Dermis lymphatic vessel endothelial cell (primary cell): ENCODE measurements around the gene CFAP97. TPM values are rescaled to one million over a fixed set of nuclear protein-coding genes. Genes with fewer than 3 reads are reported as not detected.

ENCODE experiments used
- total RNA-seq: library from RNA; depleted of rRNA; stranded (reverse); fragments of >200 nt; gene quantifications from 2 replicates; pipeline ENCODE4 v1.2.1, GENCODE V29; 2014

CFAP97 gene
- 33.2 and 37.2 TPM in 2 replicates for total RNA-seq

GRCh38 chr4:185203486-185204237 is at the start of gene CFAP97:
TSS of gene CFAP97 (minus strand) at chr4:185204000. CDS start at chr4:185191196, 12,804 bp downstream.

DNA sequence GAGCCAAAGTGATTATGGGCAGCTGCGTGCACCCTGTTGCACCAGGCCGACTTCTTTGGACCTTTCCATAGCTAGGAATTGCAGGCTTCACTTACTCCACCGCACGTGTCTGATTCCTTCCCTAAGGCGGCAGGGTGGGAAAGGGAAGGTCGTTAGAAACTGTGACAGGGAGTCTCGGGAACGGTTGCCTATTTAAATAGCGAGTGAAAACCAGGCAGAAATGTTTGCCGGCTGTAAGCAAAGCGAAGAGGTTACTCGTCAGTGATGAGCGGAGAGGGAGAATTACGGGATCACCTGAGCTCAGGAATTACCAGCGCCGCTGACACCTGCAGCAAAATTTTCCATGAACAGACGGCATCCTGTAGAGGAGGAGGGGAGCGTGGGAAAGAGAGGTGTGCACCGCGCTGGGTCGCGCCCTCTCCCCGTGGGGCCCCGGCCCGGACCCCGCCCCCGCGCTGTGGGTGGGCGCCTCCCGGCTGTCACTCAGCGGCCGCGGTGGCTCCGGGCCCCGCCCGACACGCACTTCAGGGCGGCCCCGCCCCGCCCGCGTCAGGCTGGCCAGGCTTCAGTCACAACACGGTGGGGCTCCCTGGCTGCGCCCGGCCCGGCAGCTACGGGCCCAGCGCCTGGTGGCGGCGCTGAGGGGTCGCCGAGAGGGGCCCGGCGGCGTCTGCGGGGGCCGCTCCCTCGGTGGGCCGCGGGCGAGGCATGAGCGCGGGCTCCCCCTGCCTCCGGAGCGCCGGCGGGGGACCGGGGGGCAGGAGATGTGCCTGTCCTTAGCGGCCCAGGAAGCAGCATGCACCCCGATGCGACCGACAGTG is 5.4 kb upstream of the CFAP97 start, which contains the start of gene SNX25:
TSS of gene SNX25 (plus strand) at position 568 of the 821 bp plus-strand sequence. CDS start at position 797, 229 bp downstream.

GRCh38 chr4:185142912-185143600 is 60.7 kb downstream of the CFAP97 start, which contains the start of gene SLC25A4:
TSS of gene SLC25A4 (plus strand) at chr4:185143266. CDS start at chr4:185143373, 107 bp downstream.

Other genes starting within 250 kb of the CFAP97 start
- gene HELT, start 185.5 kb downstream of the CFAP97 start, total RNA-seq = not detected in 2 replicates
- gene SLC25A4, start 60.7 kb downstream of the CFAP97 start, total RNA-seq = 5.4 and 8.5 TPM in 2 replicates
- 61.3 and 61.8 TPM in 2 replicates for gene SNX25, start 5.6 kb upstream of the CFAP97 start, total RNA-seq
- 0.95 and 1.5 TPM in 2 replicates for gene LRP2BP, start 191.9 kb upstream of the CFAP97 start, total RNA-seq
- 7.4 and 17.8 TPM in 2 replicates for gene ANKRD37, start 192.8 kb upstream of the CFAP97 start, total RNA-seq
- gene UFSP2, start 222.0 kb upstream of the CFAP97 start, total RNA-seq = 45.6 and 46.6 TPM in 2 replicates